Measurements from ENCODE around the gene NOX5.

Gene NOX5

GRCh38 chr15:68991723-68992122 is 22.8 kb upstream of the NOX5 start:
- DNase-seq: no peak

GRCh38 chr15:68992696-68993095 is 21.8 kb upstream of the NOX5 start:
- no peak for DNase-seq

GRCh38 chr15:68993276-68993675 is 21.2 kb upstream of the NOX5 start:
- DNase-seq: no peak

- DNase-seq: no peak
Measured at GRCh38 chr15:68994149-68994548, 20.3 kb upstream of the NOX5 start.

GRCh38 chr15:68994981-68995761 is 19.3 kb upstream of the NOX5 start:
- DNase-seq: no peak

GRCh38 chr15:68997050-68997449 is 17.4 kb upstream of the NOX5 start:
- DNase-seq: no peak

GRCh38 chr15:68997930-68998777 is 16.3 kb upstream of the NOX5 start:
- no peak for DNase-seq

- no peak for DNase-seq
Measured at GRCh38 chr15:68999091-68999490, 15.4 kb upstream of the NOX5 start.

- DNase-seq: no peak
Measured at GRCh38 chr15:69000091-69000490, 14.4 kb upstream of the NOX5 start.

GRCh38 chr15:69000725-69001503 is 13.6 kb upstream of the NOX5 start:
- DNase-seq: no peak

- DNase-seq: no peak
Measured at GRCh38 chr15:69002783-69003182, 11.7 kb upstream of the NOX5 start.

- DNase-seq: no peak
Measured at GRCh38 chr15:69004011-69004410, 10.5 kb upstream of the NOX5 start.

- no peak for DNase-seq
Measured at GRCh38 chr15:69008056-69008455, 6.4 kb upstream of the NOX5 start.

- DNase-seq: no peak
Measured at GRCh38 chr15:69009341-69009740, 5.2 kb upstream of the NOX5 start.

GRCh38 chr15:69011641-69012040 is 2.9 kb upstream of the NOX5 start:
- no peak for DNase-seq

GRCh38 chr15:69012761-69013364 is 1.6 kb upstream of the NOX5 start:
- DNase-seq: no peak

- no peak for DNase-seq
Measured at GRCh38 chr15:69013726-69014406, 629 bp upstream of the NOX5 start.

- no peak for DNase-seq
Measured at GRCh38 chr15:69015591-69015990, 1.1 kb downstream of the NOX5 start.

GRCh38 chr15:69016021-69016595 is 1.6 kb downstream of the NOX5 start:
- DNase-seq: no peak

GRCh38 chr15:69017978-69018377 is 3.5 kb downstream of the NOX5 start:
- DNase-seq: no peak

GRCh38 chr15:69018951-69019350 is 4.5 kb downstream of the NOX5 start:
- no peak for DNase-seq

GRCh38 chr15:69021895-69022294 is 7.4 kb downstream of the NOX5 start:
- DNase-seq: no peak

All from NCI-H2227 treated with DMSO at 0.1 percent for 48 hours (cell line).